OCI-LY1 (cell line): ENCODE data around the gene RMI2.

Experiments used
- EZH2 ChIP-seq: fragments of 200-600 bp; sonication (generic), shearing (Covaris generic); IDR thresholded peaks from 2 replicates; pipeline ENCODE4 v1.8.0; 2017; ENCODE audit warnings: borderline replicate concordance, mixed run types, mild to moderate bottlenecking, antibody characterized with exemption, low read length, moderate library complexity, mixed read lengths
- TF ChIP-seq, protein P1 (sequence below): fragments of 200-600 bp; sonication (generic), shearing (Covaris generic); IDR thresholded peaks from 2 replicates; pipeline ENCODE4 v1.5.1; 2017; ENCODE audit warnings: mild to moderate bottlenecking, antibody characterized with exemption, low read length, moderate library complexity, mixed read lengths

DNA sequence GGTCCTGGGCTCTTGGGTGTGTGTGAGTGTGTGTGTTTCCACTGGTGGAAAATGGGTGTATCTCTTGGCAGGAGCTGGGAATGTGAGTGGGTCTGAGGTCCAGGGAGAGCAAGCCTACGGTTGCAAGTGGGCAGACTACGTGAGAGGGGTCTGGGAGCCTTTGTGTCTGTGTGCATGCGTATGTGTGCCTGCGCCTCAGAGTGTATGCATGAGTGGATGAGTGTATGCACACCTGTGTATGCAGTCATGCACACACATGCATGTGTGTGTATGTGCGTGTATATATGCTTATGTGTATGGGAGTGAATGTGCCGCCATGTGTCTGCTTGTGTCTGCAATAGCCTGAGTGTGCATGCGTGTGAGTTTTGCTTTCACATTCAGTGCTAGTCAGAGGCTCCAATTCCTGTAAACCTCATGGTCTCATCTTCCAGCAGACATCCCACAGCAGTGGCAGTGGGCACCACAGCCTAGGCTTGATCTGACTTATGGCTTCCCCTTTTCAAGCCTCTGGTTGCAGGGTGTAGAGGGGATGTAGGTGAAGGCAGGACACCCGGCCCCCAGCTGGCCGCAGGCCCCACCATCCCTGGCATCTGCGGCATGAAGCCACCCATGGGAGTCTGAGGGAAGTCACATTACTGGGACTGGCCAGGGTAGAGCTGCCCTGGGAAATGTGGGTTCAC is 19.7 kb upstream of the RMI2 start:
- TF ChIP-seq, protein P1, sequence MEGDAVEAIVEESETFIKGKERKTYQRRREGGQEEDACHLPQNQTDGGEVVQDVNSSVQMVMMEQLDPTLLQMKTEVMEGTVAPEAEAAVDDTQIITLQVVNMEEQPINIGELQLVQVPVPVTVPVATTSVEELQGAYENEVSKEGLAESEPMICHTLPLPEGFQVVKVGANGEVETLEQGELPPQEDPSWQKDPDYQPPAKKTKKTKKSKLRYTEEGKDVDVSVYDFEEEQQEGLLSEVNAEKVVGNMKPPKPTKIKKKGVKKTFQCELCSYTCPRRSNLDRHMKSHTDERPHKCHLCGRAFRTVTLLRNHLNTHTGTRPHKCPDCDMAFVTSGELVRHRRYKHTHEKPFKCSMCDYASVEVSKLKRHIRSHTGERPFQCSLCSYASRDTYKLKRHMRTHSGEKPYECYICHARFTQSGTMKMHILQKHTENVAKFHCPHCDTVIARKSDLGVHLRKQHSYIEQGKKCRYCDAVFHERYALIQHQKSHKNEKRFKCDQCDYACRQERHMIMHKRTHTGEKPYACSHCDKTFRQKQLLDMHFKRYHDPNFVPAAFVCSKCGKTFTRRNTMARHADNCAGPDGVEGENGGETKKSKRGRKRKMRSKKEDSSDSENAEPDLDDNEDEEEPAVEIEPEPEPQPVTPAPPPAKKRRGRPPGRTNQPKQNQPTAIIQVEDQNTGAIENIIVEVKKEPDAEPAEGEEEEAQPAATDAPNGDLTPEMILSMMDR: no peak
- TF ChIP-seq EZH2: no peak
